ENCODE data around the gene TMEM255B.

TMEM255B gene

DNA sequence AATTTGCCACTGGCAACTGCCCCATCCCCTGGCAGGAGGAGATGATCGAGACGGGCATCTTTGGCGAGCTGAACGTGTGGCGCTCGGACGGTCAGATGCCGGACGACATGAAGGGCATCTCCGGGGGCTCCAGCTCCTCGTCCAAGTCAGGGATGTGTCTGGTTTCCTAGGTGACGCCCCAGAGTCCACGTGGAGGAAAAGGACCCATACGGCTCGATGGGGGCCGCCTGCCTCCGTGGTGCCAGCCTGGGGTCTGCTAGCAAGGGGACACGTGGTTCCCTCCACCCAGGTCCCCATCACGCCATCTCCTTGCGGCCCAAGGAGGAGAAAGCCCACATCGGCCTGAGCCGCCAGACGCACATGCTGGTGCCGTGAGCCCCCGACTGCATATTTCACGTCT lies 23.8 kb upstream of the TMEM255B start:
- H3K4me1 ChIP-seq (ENCODE audit: low read depth, poor library complexity, severe bottlenecking): peaks cover 1% of the 10 kb centered on the region
- H2AFZ ChIP-seq (ENCODE audit: low read depth): no peak overlapping the region
- H3K27ac ChIP-seq: no peak overlapping the region
- peaks cover 26% of the 10 kb centered on the region for H3K27me3 ChIP-seq (ENCODE audit: insufficient read depth, low read depth)
- no peak overlapping the region for H3K9ac ChIP-seq
- no peaks in the 10 kb centered on the region for H4K20me1 ChIP-seq (ENCODE audit: insufficient read depth)
- H3K4me2 ChIP-seq: no peak overlapping the region
- no peaks in the 10 kb centered on the region for H3K36me3 ChIP-seq (ENCODE audit: insufficient read depth)
- no peaks in the 10 kb centered on the region for H3K79me2 ChIP-seq (ENCODE audit: insufficient read depth, low read depth)
- no peak overlapping the region for H3K4me3 ChIP-seq (IDR thresholded peaks at IDR 0.05; ENCODE audit: insufficient read depth, low read depth, low read length)
- TF ChIP-seq, protein P1, sequence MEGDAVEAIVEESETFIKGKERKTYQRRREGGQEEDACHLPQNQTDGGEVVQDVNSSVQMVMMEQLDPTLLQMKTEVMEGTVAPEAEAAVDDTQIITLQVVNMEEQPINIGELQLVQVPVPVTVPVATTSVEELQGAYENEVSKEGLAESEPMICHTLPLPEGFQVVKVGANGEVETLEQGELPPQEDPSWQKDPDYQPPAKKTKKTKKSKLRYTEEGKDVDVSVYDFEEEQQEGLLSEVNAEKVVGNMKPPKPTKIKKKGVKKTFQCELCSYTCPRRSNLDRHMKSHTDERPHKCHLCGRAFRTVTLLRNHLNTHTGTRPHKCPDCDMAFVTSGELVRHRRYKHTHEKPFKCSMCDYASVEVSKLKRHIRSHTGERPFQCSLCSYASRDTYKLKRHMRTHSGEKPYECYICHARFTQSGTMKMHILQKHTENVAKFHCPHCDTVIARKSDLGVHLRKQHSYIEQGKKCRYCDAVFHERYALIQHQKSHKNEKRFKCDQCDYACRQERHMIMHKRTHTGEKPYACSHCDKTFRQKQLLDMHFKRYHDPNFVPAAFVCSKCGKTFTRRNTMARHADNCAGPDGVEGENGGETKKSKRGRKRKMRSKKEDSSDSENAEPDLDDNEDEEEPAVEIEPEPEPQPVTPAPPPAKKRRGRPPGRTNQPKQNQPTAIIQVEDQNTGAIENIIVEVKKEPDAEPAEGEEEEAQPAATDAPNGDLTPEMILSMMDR (conservative IDR thresholded peaks at IDR 0.05; ENCODE audit: low read depth, low read length): no peak

DNA sequence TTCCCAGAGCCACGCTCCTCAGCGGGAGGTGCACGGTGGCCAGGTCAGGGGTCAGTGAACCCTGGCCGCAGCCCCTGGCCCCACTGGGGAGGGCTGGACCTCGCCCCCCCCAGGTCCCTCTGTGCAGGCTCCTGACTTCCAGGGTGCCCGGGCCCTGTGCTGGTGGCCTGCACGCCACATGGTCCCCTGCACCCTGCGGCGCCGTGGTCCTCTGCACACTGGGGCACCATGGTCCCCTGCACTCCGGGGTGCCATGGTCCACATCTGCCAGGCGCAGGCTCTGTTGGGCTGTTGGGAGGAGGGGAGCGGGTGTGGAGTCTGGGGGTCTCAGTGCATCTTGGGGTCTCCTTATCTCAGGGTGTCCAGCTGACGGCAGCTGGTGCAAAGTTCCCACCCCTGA lies 23.3 kb upstream of the TMEM255B start:
- peaks cover 7% of the 10 kb centered on the region for H3K4me1 ChIP-seq (ENCODE audit: low read depth, poor library complexity, severe bottlenecking)
- H3K9ac ChIP-seq: no peak overlapping the region
- TF ChIP-seq, protein P1 (conservative IDR thresholded peaks at IDR 0.05; ENCODE audit: low read depth, low read length): no peak
- no peaks in the 10 kb centered on the region for H3K79me2 ChIP-seq (ENCODE audit: insufficient read depth, low read depth)
- H4K20me1 ChIP-seq (ENCODE audit: insufficient read depth): no peaks in the 10 kb centered on the region
- peaks cover 20% of the 10 kb centered on the region for H3K27me3 ChIP-seq (ENCODE audit: insufficient read depth, low read depth)
- no peak overlapping the region for H2AFZ ChIP-seq (ENCODE audit: low read depth)
- no peak overlapping the region for H3K27ac ChIP-seq
- H3K4me3 ChIP-seq (IDR thresholded peaks at IDR 0.05; ENCODE audit: insufficient read depth, low read depth, low read length): no peak overlapping the region
- no peak overlapping the region for H3K4me2 ChIP-seq
- H3K36me3 ChIP-seq (ENCODE audit: insufficient read depth): no peaks in the 10 kb centered on the region

DNA sequence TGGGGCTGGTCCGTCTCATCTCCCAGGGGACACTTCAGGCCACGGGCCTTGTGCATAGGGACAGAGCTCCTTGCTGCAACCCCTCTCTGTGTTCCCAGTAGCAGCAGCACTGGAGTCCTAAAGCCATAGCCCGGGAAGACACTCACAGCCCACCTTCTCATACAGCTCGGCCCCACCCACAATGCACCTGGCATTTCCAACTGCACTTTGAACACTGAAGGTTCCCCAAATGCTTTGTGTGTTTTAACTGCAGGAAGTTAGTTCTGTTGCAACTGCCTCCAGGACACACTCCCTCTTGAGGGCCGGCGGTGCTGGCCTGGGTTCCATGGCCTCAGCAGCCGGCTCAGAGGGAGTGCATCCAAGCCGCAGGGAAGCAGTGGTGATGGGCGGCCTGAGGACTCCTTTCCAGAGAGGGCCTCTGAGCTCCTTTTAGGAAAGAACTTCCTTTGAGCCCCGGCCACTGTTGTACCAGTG lies 22.7 kb upstream of the TMEM255B start:
- peaks cover 16% of the 10 kb centered on the region; the same call in 1 of the 2 replicates for H3K27me3 ChIP-seq (ENCODE audit: insufficient read depth, low read depth)
- no peak overlapping the region for H3K4me3 ChIP-seq (IDR thresholded peaks at IDR 0.05; ENCODE audit: insufficient read depth, low read depth, low read length)

DNA sequence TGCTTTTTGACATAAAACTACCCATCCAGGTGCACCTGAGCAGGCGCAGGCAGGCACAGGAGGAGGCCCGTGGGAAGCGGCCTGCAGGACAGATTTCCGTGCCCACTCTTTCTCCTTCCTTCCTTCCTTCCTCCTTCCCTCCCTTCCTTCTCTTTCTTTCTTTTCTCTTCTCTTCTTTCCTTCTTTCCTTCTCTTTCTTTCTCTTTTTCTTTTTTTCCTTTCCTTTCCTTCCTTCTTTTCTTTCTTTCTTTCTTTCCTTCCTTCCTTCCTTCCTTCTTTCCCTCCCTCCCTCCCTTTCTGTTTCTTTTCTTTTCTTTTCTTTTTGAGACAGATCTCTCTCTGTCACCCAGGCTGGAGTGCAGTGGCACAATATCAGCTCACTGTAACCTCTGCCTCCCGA lies 21.2 kb upstream of the TMEM255B start:
- H3K9ac ChIP-seq: no peak overlapping the region
- H3K27ac ChIP-seq: no peak overlapping the region
- H3K4me3 ChIP-seq (IDR thresholded peaks at IDR 0.05; ENCODE audit: insufficient read depth, low read depth, low read length): no peak overlapping the region
- H4K20me1 ChIP-seq (ENCODE audit: insufficient read depth): no peaks in the 10 kb centered on the region
- H2AFZ ChIP-seq (ENCODE audit: low read depth): no peak overlapping the region
- TF ChIP-seq, protein P1 (conservative IDR thresholded peaks at IDR 0.05; ENCODE audit: low read depth, low read length): no peak
- no peaks in the 10 kb centered on the region for H3K79me2 ChIP-seq (ENCODE audit: insufficient read depth, low read depth)
- H3K27me3 ChIP-seq (ENCODE audit: insufficient read depth, low read depth): peaks cover 10% of the 10 kb centered on the region; the same call in 1 of the 2 replicates
- peaks cover 28% of the 10 kb centered on the region for H3K4me1 ChIP-seq (ENCODE audit: low read depth, poor library complexity, severe bottlenecking)
- H3K4me2 ChIP-seq: no peak overlapping the region
- H3K36me3 ChIP-seq (ENCODE audit: insufficient read depth): no peaks in the 10 kb centered on the region

More for the DNA sequence above, 22.7 kb upstream of the TMEM255B start:
- Histone ChIP-seq H4K20me1 (ENCODE audit: insufficient read depth) (no peaks in the 10 kb centered on the region), H3K36me3 (ENCODE audit: insufficient read depth) (no peaks in the 10 kb centered on the region), H3K9ac (no peak overlapping the region), H2AFZ (ENCODE audit: low read depth) (no peak overlapping the region), H3K79me2 (ENCODE audit: insufficient read depth, low read depth) (no peaks in the 10 kb centered on the region), H3K4me2 (no peak overlapping the region), H3K27ac (no peak overlapping the region), H3K4me1 (ENCODE audit: low read depth, poor library complexity, severe bottlenecking) (peaks cover 12% of the 10 kb centered on the region)
- TF ChIP-seq, protein P1 (conservative IDR thresholded peaks at IDR 0.05; ENCODE audit: low read depth, low read length): no peak

Measured in KMS-11 (cell line).